ENCODE results near the gene SERPINA12.

Gene SERPINA12

GRCh38 chr14:94472842-94473241, 36.4 kb downstream of the SERPINA12 start:
- no peak for DNase-seq
- in situ Hi-C loops (cut with MboI; ENCODE audit: low pct_unique_long_range_greater_than_20kb, low sequenced_read_pairs), result no loop called here

DNA sequence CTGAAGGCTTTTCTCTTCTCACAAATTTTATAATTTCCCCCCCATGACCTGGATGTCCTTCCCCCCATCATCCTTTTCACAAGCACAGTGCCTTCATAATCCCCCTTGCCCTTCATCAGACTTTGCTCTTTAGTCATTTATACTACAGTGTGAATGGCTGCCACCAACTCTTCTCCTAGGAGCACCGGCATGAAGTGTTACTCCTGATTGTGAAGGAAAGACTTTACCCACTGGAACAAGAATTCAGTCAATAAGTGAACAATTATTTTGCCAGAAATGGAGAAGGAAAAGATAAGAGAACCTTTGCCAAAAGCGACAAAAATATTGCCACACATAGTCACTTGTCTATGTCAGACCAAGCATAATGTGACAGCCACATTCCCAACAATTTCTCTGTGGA, 38.2 kb downstream of the SERPINA12 start:
- in situ Hi-C loops (cut with MboI; ENCODE audit: low pct_unique_long_range_greater_than_20kb, low sequenced_read_pairs), result no loop called here

GRCh38 chr14:94470311-94470710, 39.0 kb downstream of the SERPINA12 start:
- in situ Hi-C loops (cut with MboI; ENCODE audit: low pct_unique_long_range_greater_than_20kb, low sequenced_read_pairs), result no loop called here
- no peak for DNase-seq

More for the DNA sequence above, 38.2 kb downstream of the SERPINA12 start:
- no peak for DNase-seq

- no peak for DNase-seq
- in situ Hi-C loops (cut with MboI; ENCODE audit: low pct_unique_long_range_greater_than_20kb, low sequenced_read_pairs), result no loop called here
Measured at GRCh38 chr14:94469261-94469660, 40.0 kb downstream of the SERPINA12 start.

DNA sequence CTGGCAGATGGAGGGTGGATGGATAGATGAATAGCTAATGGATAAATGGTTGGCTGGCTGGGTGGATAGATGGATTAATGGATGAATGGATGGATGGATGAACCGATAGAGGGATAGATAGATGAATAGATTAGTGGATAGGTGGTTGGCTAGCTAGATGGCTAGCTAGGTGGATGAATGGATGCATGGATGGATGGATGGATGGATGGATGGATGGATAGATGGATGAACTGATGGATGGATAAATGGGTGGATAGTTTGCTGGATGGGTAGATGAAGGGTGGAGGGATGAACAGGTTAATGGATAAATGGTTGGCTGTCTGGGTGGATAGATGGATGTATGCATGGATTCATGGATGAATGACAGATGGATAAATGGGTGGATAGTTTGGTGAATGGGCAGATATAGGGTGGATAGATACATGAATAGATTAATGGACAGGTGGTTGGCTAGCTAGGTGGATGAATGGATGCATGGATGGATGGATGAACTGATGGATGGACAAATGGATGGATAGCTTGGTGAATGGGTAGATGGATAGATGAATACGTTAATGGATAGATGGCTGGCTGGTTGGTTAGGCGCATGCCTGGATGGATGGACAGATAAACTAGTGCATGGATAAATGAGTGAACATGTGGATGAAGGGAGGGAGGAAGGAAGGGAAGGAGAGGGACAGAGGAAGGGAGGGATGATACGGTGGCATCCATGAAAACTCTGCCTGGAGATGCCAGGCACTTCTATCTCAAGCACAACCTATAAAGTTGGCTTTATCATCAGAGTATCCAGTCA, 41.3 kb downstream of the SERPINA12 start:
- no peak for DNase-seq
- in situ Hi-C loops (cut with MboI; ENCODE audit: low pct_unique_long_range_greater_than_20kb, low sequenced_read_pairs), result no loop called here

- in situ Hi-C loops (cut with MboI; ENCODE audit: low pct_unique_long_range_greater_than_20kb, low sequenced_read_pairs), result no loop called here
- no peak for DNase-seq
Measured at GRCh38 chr14:94466706-94467370, 42.4 kb downstream of the SERPINA12 start.

DNA sequence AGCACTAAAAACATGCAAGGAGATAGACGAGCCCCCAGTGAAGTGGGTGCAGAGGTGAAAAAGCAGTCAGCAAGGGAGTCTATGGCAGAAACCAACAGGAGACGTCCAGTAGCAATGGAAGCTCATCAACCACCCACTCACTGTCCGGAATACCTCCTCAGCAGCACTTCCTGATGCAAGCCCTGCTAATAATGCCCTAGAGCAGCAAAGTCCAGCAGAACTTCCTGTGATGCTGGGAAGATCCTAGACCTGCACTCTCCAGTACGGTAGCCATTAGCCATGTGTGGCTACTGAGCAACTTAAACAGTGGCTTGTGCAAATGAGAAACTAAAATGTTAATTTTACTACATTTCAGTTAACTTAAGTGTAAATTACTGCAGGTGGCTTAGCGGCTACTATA, 44.2 kb downstream of the SERPINA12 start:
- in situ Hi-C loops (cut with MboI; ENCODE audit: low pct_unique_long_range_greater_than_20kb, low sequenced_read_pairs), result no loop called here
- DNase-seq, result no peak

DNA sequence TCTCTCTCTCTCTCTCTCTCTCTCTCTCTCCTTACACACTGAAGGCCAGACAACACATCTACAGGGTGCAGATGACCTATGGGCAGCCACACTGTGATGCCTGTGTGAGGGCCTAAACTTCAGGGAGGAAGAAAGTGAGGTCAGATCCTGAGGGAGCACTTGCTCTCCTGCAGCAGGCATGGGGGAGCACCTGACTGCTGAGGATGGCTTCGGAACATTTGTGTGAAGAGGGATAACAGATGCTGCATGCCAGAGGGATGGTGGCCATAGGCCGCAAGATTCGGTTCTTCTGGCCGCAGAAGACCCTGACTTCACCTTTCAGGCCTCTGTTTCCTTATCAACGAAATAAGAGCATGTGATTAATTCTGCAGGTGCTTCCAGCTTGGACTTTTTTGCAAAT, 45.0 kb downstream of the SERPINA12 start:
- no peak for DNase-seq
- in situ Hi-C loops (cut with MboI; ENCODE audit: low pct_unique_long_range_greater_than_20kb, low sequenced_read_pairs), result no loop called here

GRCh38 chr14:94462763-94463572, 46.3 kb downstream of the SERPINA12 start:
- no peak for DNase-seq
- in situ Hi-C loops (cut with MboI; ENCODE audit: low pct_unique_long_range_greater_than_20kb, low sequenced_read_pairs), result no loop called here

DNA sequence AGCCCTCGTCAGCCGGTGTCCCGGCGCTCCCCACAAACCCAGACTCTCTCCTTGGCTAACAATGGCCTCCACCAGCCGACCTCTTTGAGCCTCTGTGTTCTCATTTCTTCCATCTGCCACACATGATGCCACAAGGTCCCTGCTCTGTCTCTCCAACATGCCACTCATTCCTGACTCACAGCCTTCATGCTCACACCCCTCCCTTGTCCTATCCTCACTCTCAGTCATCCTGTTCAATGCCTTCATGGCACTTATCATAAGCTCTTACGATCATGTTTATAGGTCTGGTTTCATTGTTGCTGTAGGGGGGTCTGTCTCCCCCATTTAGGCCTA, 47.1 kb downstream of the SERPINA12 start:
- in situ Hi-C loops (cut with MboI; ENCODE audit: low pct_unique_long_range_greater_than_20kb, low sequenced_read_pairs), result no loop called here

DNA sequence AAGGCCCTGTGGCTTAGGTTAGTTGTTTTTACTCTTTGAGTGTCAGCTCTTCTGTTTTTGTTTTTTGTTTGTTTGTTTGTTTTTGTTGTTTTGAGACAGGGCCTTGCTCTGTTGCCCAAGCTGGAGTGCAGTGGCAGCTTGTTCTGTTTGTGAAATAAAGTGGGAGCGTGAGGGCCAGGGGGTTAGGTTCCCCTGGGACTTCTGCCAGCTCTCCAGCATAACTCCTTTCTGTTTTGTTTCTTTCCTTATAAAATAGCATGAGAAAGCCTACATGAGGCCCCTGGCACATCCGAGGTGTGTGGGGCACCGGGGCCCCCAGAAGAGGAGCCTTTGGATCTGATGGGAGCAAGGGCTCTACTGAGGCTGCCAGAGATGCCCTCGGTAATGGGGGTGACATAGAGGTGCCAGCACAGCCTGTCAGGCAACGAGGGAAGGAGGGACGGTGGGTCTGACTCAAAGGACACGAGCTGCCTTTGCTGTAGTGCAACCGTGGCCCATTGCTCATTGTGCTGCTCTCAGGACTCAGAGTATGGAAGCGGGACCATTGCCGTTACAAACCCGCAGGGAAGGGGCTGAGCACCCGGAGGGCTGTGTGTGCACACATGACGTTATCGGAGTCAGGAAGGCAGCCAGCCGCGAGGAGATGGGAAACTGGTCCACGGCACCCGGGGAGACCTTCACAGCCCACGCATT, 47.6 kb downstream of the SERPINA12 start:
- no peak for DNase-seq
- in situ Hi-C loops (cut with MboI; ENCODE audit: low pct_unique_long_range_greater_than_20kb, low sequenced_read_pairs), result no loop called here

More for the DNA sequence above, 47.1 kb downstream of the SERPINA12 start:
- DNase-seq, result no peak

GRCh38 chr14:94460631-94461416, 48.4 kb downstream of the SERPINA12 start:
- no peak for DNase-seq
- in situ Hi-C loops (cut with MboI; ENCODE audit: low pct_unique_long_range_greater_than_20kb, low sequenced_read_pairs), result no loop called here

GRCh38 chr14:94458558-94459205, 50.6 kb downstream of the SERPINA12 start:
- in situ Hi-C loops (cut with MboI; ENCODE audit: low pct_unique_long_range_greater_than_20kb, low sequenced_read_pairs), result no loop called here
- no peak for DNase-seq

GRCh38 chr14:94458096-94458495, 51.2 kb downstream of the SERPINA12 start:
- in situ Hi-C loops (cut with MboI; ENCODE audit: low pct_unique_long_range_greater_than_20kb, low sequenced_read_pairs), result no loop called here
- no peak for DNase-seq

DNA sequence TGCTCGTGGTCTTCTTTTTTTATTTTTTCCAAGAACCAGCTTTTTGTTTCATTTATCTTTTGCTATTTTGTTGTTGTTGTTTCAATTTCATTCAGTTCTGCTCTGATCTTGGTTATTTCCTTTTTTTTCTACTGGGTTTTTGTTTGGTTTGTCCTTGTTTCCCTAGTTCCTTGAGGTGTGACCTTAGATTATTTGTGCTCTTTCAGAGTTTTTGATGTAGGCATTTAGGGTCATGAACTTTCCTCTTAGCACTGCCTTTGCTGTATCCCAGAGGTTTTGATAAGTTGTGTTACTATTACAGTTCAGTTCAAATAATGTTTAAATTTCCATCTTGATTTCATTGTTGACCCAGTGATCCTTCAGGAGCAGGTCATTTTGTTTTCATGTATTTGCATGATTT, 53.3 kb downstream of the SERPINA12 start:
- no peak for DNase-seq
- in situ Hi-C loops (cut with MboI; ENCODE audit: low pct_unique_long_range_greater_than_20kb, low sequenced_read_pairs), result no loop called here

DNA sequence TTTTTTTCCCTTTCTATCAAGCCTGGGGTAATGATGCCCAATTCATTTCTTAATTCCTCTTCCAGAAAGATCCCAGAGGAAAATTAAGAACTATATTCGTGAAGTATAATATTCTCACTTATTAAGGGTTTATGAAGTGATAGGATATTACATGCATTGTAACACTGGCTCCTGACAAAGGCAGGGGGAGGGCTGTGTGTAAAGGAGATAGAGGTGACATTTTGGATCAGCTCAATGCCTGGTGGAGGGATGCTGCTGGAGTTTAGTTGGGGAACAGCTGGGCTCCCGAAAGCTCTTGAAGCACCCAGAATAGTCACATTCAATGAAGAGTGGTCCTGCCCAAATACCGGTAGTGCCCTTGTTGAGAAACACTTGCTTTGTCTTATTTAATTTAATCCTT, 57.4 kb downstream of the SERPINA12 start:
- DNase-seq, result no peak
- in situ Hi-C loops (cut with MboI; ENCODE audit: low pct_unique_long_range_greater_than_20kb, low sequenced_read_pairs), result no loop called here

DNA sequence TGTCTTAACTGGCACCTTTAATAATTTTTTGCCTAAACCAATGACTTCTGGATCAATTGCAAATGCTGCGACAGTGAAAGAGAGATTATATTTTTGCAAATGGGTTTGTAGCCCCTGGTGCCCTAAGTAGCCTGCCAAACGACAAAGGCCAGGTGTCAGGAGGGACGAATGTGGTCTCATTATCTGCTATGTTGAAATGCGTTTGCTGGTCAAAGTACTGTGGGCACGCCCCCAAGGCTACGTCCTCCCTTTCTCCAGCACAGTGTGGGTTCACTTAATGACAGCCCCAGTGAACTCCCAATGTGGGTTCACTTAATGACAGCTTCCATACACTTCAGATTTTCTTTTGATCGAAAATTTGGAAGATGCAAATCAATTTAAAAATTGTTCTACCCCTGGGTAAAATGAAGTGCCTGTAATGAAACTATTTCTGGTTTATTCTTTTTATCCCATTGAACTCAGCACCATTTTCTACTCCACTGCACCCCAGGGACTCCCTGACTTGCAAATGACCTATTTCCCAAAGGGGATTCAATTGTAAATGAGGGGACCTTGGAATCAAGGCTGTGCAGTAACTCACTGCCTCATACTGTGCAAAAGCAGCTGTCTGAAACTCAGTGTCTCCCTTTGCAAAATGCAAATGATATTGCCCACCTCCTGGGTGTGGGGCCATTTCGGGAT, 58.0 kb downstream of the SERPINA12 start:
- in situ Hi-C loops (cut with MboI; ENCODE audit: low pct_unique_long_range_greater_than_20kb, low sequenced_read_pairs), result no loop called here
- DNase-seq, result no peak

GRCh38 chr14:94450722-94451090, 58.6 kb downstream of the SERPINA12 start:
- in situ Hi-C loops (cut with MboI; ENCODE audit: low pct_unique_long_range_greater_than_20kb, low sequenced_read_pairs), result no loop called here
- no peak for DNase-seq

Measured in KBM-7 (cell line).